Stromal cell of bone marrow (primary cell): ENCODE data around the gene CHN2.

Experiments used
- DNase-seq: peaks from one replicate; pipeline ENCODE4 v3.0.0-alpha.2; 2012; ENCODE audit warnings: low read depth

Gene CHN2

DNA sequence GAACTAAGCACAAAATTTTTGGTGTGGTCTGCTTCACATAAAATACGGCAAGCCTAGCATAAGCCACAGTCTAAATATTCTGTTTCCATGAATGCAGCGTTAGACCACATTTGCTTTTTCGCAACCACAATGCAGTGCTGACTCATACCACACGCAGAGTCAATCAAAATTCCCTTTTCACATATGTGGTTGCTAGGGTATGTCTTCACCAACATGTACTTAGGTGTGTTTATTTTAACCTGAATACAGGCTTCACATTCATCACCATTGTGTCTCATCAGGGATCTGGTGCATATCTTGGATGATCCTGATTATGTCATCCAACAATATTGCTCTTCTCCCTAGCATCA is 90.8 kb downstream of the CHN2 start:
- peak; percentile 71 for DNase-seq

DNA sequence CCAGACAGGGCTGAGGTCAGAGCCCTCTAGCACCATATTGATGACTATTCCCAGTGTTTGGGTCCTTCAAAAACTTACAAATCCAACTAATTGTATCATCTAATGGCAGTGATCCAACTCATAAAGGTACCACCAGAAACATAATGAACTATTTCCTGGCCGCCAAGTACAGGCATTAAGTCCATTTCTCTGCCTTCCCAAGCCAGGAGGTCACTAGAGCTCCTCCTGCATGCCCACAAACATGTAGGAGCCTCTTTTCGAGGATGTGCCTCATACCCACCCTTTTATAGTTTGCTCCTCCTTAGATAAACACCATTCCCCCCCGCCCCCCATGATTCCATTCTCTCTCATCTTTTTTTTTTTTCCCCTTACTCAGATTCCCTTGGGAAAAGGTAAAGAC is 91.3 kb downstream of the CHN2 start:
- DNase-seq = no peak

DNA sequence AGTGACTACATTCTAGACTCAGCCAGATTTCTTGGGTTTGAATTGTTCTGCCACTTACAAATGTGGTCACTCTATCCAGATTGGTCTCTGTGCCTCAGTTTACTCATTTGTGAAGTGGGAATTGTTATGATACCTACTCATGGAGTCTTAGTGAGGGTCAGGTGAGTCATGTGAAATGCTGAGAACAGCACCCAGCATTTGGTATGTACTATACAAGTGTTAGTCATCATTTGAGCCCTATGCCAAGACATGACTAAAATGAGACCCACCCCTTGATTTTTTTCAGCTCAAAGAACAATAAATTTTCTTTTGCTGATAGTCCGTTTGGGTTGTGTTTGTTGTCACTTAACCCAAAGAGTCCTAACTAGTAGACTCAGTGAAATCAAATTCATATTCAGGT is 92.8 kb downstream of the CHN2 start:
- DNase-seq = peak; percentile 69

DNA sequence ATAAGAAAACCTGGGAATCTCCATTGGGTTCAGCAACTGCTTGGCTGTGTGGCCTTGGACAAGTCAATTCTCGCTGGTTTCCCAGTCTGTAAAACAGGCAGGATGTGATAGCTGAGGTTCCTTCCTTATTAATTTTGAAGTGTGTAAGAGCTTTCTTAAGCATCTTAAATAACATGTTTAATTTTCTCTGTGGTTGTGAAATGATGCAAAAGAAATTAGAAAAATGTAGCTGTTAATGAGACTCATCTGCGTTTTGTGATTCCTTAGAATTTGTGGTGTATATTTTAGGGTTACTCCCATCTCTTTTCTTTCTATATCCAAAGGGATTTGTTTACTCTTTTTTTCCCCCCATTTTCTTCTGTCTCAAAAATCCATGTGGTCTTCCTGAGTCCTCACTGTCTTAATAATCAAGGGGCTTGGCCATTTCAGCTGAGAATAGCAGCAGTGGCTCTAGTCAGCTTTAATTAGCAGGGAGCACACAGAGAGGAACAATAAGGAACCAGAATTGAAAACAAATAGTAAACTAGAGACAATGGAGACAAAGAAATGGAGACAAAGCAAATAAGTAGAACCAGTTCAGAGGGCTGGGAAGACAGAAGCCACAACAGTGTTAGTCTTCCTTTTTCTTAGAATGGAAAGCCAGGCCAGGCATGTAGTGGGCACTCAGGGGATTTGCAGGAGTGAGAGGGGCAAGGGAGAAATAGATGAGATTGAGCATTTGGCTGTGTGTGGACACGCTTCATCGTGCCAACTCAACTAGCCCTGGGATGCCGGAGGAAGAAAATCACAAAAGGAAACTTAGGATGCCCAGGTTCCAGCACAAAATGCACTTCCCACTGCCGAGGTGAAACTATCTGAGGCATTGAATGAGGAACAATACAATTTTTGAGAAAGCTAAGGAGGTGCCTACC is 93.9 kb downstream of the CHN2 start:
- DNase-seq = no peak

DNA sequence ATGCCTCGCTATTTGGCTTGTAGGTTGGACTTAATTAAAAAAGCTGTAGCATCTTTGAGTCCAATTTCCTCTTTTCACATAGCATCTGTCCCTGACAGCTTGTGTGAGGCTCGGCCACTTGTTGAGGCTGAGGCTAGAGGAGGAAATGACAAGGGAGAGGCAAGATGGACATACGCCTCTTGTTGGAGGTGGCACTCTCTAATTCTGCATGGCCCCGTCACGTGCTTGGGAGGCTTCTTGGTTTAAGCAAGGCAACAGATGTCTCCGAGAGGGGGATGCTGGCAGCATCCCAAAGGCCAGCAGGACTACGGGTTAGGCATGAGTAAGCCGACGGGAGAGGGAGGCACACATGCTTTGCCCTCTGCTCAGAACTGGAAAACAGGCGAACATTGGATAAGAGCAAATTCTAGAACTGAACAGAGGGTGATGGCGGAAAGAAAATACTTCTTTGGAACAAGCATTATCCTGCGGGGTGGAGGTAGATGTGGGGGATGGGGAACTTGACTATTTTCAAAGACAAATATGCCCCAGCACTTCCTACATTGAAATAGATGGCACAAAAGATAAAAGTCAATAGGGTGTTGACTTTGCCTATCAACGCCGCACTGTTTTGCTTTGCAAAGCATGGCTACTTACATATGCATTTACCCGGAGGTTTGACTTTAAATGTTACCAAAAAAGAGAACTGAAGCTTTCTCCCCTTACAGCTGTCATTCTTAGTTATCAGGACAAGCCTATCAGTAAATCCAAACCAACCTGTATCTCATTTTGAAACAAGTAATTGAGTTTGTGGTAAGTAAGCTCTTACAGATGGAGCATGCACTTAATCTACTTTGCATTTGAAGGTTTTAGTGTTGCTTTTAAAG is 94.8 kb downstream of the CHN2 start:
- DNase-seq = no peak

DNA sequence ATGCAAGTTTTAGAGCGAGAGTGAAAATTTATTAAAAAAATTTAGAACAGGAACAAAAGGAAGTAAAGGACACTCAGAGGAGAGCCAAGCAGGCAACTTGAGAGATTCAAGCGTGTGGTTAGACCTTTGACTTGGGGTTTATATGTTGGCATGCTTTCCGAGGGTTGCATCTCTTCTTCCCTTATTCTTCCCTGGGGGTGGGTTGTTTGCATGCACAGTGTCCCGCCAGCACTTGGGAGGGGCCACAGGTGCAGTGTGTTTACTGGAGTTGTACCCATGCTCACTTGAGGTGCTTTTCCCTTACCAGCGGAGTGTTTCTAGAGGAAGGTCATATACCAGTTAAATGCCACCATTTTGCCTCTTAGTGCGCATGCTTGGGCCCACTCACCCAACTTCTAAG is 96.3 kb downstream of the CHN2 start:
- DNase-seq = no peak

DNA sequence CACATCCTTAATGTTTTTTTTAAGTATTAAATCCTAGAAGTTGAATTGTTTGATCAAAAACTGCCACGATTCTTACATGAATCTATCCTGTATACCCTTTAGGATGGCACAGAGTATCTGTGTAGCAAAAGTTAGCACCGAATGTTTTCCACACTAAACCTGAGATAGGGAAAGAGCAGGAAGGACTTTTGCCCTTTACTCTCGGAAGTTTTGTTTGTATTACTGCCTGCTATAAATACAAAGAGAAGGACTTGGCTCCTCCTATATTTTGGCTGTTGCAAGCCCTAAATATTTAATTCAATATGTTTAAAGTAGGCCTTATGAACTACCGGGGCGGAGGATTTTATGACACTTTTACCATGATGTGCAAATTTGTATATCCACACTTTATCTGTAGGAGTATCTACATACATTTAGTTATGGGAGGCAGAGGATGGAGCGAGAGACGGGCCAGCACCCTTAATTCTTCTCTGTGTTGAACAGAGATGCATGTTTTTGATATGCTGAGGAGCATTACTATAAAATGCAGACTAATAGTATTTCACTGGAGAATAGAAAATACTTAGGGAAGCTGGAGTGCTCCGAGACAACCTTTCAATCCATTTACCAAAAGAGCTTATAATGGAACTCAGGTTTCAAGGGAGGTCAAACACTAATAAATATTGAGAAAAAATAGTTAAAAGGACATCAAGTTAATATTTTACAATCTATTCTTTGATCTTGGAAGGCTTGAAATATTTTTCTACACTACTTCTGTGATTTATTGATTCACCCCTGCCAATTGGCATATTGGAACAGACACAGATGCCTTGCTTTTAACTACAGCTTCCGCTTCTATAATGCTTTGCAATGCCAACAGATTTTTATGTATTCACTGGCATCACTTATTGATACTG is 97.4 kb downstream of the CHN2 start:
- DNase-seq = no peak

DNA sequence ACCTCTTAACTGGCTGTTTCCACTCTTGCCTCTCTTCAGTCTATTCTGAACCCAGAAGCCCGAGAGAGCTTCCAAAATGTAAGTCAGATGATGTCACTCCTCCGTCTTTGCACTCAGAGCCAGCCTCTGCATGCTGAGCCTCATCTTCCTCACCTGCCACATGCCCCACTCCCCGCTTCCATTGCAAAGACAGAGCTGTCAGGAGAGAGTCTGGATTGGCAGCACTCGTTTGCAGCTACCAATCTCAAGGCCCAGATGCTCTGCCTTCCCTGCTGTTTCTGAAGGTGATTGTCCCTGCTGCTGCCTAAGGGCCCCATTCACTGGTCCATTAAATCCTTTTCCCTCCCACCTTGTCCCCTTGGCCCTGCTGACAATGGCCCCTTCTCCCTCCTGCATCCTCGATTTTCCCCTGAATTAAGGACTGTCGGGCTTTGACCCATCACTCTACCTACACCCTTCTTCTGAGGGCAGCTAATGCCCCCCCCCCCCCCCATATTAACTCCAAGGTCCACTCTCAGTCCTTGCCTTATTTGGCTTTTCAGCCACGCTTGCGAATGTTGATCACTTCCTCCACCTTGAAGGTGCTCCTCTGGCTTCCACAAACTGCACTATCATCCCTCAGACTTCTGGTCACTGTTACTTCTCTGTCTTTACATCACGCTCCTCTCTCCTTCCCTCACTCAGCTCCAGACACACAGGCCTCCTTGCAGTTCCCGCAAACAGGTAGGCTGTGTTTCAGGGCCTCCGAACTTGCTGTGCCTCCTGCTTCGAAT is 98.5 kb downstream of the CHN2 start:
- no peak for DNase-seq

DNA sequence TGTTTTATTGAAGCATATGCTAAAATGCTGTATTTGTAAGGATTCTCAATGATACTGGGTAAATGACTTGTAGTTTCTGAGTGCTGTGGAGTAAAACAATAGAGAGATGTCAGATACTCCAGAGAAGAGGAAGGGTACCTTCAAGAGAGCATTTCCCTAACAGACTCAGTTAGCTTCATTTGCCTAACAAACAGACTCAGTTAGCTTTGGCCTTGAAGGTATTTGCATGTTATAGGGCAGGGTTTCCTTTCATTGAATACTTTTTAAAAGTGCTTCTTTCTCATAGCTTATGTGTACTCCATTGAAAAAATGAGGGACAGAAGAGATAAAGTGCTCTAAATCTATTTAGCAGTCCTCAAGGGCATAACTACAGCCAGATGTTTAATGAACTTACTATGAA is 101.8 kb downstream of the CHN2 start:
- no peak for DNase-seq

DNA sequence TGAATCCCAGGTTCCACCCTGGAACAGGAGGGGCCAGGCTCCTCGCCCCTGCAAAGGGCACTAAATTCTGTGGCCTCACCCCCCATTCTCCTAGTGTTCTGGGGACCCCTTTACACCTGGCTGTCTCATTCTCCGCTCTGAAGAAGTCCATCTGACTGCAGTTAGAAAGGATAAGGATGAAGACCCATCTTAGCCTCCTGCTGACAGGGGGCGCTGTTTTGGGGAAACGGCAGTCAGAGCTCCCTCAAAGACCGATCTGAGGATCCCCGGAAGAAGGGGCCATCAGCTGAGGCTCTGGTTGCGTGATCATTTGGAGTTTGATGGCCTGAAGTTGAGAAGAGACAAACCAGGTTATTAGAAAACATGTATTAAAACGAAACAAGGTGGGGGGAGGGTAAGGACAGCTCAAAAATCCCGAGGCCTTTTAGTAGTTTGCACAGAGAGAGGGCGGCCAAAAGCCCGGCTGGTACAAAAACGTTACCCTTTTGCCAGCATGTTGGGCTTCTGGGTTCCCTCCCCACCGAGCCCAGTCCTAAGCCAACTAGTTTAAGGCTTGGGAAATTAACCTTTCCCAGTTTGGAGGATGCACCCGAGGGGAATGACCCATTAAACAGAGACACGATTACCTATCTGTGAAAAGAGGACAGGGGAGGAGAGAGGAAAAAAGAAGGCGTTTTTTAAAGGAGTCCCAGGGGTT is 102.8 kb downstream of the CHN2 start:
- no peak for DNase-seq

DNA sequence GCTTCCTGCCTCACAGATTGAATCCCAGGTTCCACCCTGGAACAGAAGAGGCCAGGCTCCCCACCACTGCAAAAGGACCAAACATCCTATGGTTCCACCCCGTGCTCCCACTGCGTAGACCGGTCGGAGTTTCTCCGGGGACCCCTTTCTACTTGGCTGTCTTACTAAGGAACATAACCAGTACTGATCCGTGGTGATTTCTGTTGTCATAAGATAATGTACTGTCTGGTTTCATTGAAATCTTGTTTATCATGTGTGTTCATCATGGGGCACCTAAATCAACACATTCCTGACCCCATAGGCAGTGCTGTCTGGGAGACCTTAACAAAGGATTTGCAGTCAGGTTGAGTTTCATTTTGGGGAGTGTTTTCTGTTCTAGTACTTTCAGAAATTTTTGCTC is 104.5 kb downstream of the CHN2 start:
- DNase-seq = no peak

DNA sequence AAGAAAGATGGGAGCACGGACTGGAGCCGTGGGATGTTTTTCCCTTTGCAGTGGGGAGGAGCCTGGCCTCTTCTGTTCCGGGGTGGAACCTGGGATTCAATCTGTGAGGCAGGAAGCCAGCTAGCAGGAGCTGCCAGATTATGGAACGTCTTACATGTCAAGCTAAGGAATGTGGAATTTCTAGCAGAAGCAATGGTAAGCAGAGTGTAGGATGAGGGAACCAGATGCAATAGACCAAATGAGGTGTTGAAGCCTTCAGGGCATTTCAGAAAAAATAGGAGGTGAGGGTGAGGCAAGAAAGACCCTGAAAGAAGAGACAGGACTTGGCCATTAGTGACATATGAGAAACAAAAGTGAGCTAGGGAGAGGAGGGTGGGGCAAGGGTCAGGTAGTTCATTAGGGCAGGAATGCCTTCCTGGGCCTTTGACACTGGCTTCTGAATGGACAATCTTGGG is 105.5 kb downstream of the CHN2 start:
- DNase-seq = no peak

DNA sequence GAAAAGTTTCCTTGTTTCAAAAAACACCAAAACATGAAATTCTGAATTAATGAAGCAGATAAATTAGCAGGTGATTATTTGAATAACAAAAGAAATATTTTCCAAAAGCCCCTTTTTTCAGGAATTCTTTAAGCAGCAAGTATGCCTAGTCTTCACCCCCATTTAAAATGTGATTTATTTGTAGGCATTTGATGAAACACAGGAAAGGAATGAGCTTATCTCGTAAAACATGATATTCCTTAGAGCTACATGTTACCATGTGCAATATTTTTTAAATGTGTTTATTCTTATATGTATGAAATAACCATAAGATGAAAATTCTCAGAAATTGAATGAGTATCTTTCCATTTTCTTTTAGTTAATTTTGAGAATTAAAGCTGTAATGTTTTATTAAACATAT is 106.1 kb downstream of the CHN2 start:
- DNase-seq = no peak

DNA sequence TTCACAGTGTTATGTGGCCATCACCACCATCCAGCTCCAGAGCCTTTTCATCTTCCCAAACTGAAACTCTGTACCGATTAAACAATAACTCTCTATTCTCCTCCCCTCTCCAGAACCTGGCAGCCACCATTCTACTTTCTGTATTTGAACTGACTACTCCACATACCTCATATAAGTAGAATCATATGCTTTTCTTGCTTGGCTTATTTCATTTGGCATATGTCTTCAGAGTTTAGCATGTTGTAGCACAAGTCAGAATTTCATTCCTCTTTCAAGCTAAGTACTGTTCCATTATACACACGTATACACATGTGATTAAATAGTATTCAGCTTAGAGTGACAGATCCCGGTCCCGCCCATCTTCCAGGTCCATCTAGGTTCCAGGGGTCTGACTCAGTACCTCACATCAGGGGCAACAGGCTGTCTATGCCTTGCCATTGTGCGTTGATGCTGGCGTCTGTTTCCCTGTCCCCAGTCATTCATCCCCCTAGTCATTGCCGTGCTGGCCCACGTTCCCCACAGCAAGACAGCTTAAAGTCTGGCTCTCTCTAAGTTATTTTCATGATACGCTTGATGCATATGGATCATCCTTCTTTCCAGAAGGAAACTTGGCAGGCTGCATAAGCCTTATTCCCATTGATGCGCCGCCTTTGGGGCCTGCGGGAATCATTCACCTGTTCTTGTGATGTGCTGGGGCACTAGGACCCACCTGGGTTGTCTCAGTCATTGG is 108.3 kb downstream of the CHN2 start:
- DNase-seq = no peak

DNA sequence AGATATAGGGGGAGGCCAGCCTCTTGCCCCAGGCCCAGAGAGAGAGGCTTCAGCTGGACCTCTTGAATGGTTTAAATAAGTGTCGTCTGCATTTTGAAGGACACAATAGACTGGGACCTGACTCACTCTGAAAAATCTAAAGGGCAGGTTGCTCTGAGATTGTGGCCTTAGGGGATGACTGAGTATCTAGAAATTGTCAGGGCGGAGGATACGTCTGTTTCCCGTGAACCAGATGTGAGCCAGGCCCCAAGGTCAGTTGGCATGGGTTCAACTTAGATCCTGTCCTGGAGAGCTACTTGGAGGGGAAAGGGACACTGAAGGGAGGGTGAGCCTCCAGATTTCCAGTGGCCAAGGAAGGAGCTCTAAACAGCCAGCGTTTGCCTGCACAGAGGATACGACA is 110.2 kb downstream of the CHN2 start:
- no peak for DNase-seq

DNA sequence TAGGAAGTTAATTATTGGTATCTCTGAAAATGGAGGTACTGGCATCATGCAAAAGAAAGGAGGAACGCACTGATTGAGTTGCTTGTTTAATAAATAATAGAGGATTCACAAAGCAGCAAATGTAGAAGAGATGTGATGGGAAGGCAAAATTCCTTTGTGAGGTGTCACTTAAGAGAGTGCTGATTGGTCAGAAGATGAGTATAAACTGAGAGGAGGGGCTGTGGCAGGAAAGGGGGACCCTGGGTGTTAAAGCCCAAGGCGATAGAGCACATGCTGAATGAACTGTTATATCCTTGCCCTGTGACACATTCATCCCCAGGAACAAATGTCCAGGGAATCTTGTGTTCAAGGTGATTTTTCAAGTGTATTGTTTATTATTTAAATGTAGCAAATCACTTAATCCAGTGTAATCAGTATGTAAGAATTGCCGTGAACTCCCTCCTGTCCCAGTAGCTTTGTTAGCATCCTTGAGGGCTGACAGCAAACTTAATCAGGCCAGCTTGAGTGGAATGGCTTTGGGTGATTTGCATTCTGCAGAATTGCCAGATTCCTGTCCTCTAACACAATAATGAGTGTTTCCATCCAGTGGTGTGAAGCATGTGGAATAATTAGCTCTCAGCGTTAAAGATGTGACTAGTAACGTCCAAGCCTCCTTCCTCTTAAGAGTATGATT is 111.9 kb downstream of the CHN2 start:
- DNase-seq = no peak

DNA sequence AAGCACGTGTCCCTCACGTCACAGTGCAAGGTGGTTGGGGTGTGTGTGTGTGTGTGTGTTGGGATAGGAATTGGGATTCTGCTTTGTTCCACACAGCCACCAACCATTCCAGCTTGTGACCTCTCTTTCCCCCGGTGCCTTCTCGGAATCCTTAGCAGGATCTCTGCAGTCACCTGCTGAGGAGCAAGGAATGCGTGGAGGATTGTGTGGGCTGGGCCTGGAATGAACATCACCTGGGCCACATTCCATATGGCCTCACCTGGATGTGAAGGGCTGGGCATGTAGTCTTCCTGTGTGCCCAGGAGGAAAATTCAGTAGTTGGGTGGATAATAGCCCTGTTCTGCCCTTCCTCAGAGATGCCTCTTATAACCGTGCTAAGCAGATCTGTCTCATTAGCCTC is 113.8 kb downstream of the CHN2 start:
- DNase-seq = no peak

DNA sequence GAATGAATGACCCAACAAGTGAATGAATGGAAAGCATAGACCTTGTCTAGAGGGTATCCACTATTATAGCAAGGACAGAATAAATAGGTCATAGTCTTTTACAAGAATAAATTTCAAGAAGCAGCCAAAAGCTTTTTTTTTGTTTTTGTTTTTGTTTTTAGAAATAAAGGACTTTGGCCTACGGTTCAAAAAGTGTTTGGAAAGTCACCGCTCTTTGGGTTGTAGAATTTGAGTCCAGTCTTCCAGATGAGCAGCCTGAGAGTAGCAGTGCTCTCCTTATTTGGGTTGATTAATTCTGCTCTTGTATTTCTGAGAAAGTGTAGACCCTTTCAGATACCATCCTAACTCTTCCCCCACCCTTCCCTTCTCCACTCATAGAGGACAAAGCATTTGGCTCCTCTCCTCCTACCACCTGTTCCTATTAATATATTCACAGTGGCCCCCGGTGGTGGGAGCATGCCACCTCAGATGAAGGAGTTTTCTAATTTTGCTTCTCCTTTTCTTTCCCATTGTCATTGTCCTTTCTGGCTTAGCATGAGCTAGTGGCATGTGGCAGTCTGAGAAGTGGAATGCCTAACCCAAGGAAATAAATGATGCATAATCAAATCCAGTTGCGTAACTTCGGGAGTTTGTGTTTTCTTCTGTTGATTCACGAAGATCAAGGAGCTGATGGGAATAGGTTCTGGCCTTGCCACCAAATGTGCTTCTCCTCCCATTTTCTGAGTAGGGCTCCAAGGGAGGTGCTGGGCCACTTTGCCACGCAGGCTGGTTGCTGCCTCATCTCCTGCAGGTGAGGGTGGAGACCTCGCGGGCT is 114.7 kb downstream of the CHN2 start:
- no peak for DNase-seq

DNA sequence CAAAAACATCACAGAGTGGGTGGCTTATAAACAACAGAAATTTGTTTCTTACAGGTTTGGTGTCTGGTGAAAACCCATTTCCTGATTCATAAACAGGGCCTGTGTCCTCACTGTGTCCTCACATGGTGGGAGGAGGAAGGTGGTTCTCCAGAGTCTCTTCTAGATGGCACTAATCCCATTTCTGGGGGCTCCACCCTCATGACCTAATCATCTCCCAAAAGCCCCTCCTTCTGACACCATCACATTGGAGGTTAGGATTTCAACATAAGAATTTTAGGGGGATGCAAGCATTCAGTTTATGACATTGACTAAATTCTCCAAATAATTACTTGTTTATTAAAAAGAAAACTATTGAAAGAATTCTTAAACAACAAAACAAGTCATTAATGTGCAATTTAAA is 116.0 kb downstream of the CHN2 start:
- DNase-seq = no peak
